ENCODE data around the gene MAP3K13.
A peak's percentile ranks its signal among the peaks of the same experiment; 100 is the strongest.

MAP3K13 gene

DNA sequence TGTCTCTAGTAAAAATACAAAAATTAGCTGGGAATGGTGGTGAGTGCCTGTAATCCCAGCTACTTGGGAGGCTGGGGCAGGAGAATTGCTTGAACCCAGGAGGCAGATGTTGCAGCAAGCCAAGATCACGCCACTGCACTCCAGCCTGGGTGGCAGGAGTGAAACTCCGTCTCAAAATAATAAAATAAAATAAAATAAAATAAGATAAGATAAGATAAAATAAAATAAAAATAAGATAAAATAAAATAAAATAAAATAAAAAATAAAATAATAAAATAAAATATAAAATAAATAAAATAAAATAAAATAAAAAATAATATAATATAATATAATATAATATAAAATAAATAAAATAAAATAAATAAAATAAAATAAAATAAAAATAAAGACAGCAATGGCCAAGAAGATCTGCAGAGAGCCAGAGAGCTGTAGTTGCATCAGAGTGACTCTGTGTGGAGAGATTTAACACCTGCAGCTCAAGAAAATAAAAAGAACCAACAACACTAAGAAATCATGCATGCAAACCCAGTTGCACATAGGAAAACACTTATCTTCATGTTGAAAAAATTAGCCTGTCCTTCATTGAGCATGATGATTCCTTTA, 163.5 kb downstream of the MAP3K13 start:
- no peak for DNase-seq
- H3K9me3 ChIP-seq (ENCODE audit: insufficient read depth, low read depth, low read length) = no peaks in the 10 kb centered on the region
- H3K18ac ChIP-seq (ENCODE audit: low read length) = no peak overlapping the region
- H2BK120ac ChIP-seq (ENCODE audit: insufficient read depth, low read length, poor library complexity) = no peak overlapping the region
- H4K91ac ChIP-seq (ENCODE audit: low read depth, low read length) = no peak overlapping the region
- WGBS (ENCODE audit: extremely low coverage, insufficient coverage, insufficient read length) = no CpG with 5 or more reads among the region's 2 CpGs
- H3K4me3 ChIP-seq (ENCODE audit: low read depth, low read length) = no peak overlapping the region
- H3K4ac ChIP-seq (ENCODE audit: low read depth, low read length) = no peak overlapping the region
- H3K79me2 ChIP-seq (ENCODE audit: control insufficient read depth, insufficient read depth, low read length, poor library complexity) = no peaks in the 10 kb centered on the region
- H3K4me1 ChIP-seq (ENCODE audit: control insufficient read depth in 1 of 2, insufficient read depth in 2 of 2, low read length in 2 of 2) = peaks cover 0 to 3% of the 10 kb centered on the region in 2 experiments
- H3K23ac ChIP-seq (ENCODE audit: low read length) = no peak overlapping the region
- H2BK12ac ChIP-seq (ENCODE audit: low read length) = no peak overlapping the region
- H2BK5ac ChIP-seq (ENCODE audit: low read depth, low read length, poor library complexity) = no peak overlapping the region
- H3K9ac ChIP-seq (ENCODE audit: low read length) = no peak overlapping the region
- H3K4me2 ChIP-seq (ENCODE audit: low read length) = no peak overlapping the region
- H3K27ac ChIP-seq (ENCODE audit: low read depth, low read length) = no peak overlapping the region
- no peaks in the 10 kb centered on the region for H3K27me3 ChIP-seq (ENCODE audit: insufficient read depth, low read length)
- no peak overlapping the region for H2AK5ac ChIP-seq (ENCODE audit: low read length)
- no peaks in the 10 kb centered on the region for H3K36me3 ChIP-seq (ENCODE audit: control insufficient read depth in 1 of 2, insufficient read depth in 2 of 2, low read length in 2 of 2)
- H4K8ac ChIP-seq (ENCODE audit: low read depth, low read length) = no peak overlapping the region
- no peak overlapping the region for H4K12ac ChIP-seq (ENCODE audit: low read depth, low read length)
- no peak overlapping the region for H3K14ac ChIP-seq (ENCODE audit: low read length)
- no peak overlapping the region for H2AFZ ChIP-seq (ENCODE audit: insufficient read depth, low read length, poor library complexity)
- no peaks in the 10 kb centered on the region for H3K79me1 ChIP-seq (ENCODE audit: low read length)

DNA sequence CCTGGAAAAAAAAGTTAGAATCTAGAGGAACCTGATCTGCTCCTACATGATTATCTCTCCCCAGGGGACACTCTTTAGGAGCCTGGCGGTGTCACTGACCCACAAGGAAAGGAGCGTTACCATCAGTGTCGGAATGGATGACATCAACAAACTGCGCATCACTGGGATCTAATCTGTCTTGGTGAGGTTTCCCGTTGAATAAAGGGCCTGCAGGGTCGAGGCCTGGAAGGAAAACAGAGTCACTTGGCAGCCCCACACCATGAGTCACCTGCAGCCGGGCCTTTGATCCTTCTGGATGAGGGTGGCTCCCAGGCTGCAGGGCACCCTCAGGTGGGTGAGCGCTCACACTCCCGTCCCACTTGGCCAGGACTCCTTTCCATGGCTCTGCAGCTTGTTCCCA, 164.4 kb downstream of the MAP3K13 start:
- Histone ChIP-seq H3K79me2 (ENCODE audit: control insufficient read depth, insufficient read depth, low read length, poor library complexity) (no peaks in the 10 kb centered on the region), H4K8ac (ENCODE audit: low read depth, low read length) (no peak overlapping the region), H3K14ac (ENCODE audit: low read length) (no peak overlapping the region), H3K9ac (ENCODE audit: low read length) (no peak overlapping the region), H3K23ac (ENCODE audit: low read length) (no peak overlapping the region), H4K12ac (ENCODE audit: low read depth, low read length) (no peak overlapping the region), H3K36me3 (ENCODE audit: control insufficient read depth in 1 of 2, insufficient read depth in 2 of 2, low read length in 2 of 2) (no peaks in the 10 kb centered on the region), H2BK120ac (ENCODE audit: insufficient read depth, low read length, poor library complexity) (no peak overlapping the region), H3K4me1 (ENCODE audit: control insufficient read depth in 1 of 2, insufficient read depth in 2 of 2, low read length in 2 of 2) (peaks cover 0 to 3% of the 10 kb centered on the region in 2 experiments), H3K27me3 (ENCODE audit: insufficient read depth, low read length) (no peaks in the 10 kb centered on the region), H2AFZ (ENCODE audit: insufficient read depth, low read length, poor library complexity) (no peak overlapping the region), H3K4me2 (ENCODE audit: low read length) (no peak overlapping the region), H3K4ac (ENCODE audit: low read depth, low read length) (no peak overlapping the region), H3K79me1 (ENCODE audit: low read length) (no peaks in the 10 kb centered on the region), H3K9me3 (ENCODE audit: insufficient read depth, low read depth, low read length) (no peaks in the 10 kb centered on the region), H4K91ac (ENCODE audit: low read depth, low read length) (no peak overlapping the region), H3K4me3 (ENCODE audit: low read depth, low read length) (no peak overlapping the region), H2AK5ac (ENCODE audit: low read length) (no peak overlapping the region), H3K18ac (ENCODE audit: low read length) (no peak overlapping the region), H2BK5ac (ENCODE audit: low read depth, low read length, poor library complexity) (no peak overlapping the region), H3K27ac (ENCODE audit: low read depth, low read length) (no peak overlapping the region), H2BK12ac (ENCODE audit: low read length) (no peak overlapping the region)
- peak; percentile 86 to 91 for DNase-seq
- WGBS (ENCODE audit: extremely low coverage, insufficient coverage, insufficient read length) = no CpG with 5 or more reads among the region's 9 CpGs

GRCh38 chr3:185528532-185528931, 165.6 kb downstream of the MAP3K13 start:
- Histone ChIP-seq H3K18ac (ENCODE audit: low read length) (no peak overlapping the region), H3K27me3 (ENCODE audit: insufficient read depth, low read length) (no peaks in the 10 kb centered on the region), H2AFZ (ENCODE audit: insufficient read depth, low read length, poor library complexity) (no peak overlapping the region), H2AK5ac (ENCODE audit: low read length) (no peak overlapping the region), H3K4me2 (ENCODE audit: low read length) (no peak overlapping the region), H3K14ac (ENCODE audit: low read length) (no peak overlapping the region), H3K23ac (ENCODE audit: low read length) (no peak overlapping the region), H3K27ac (ENCODE audit: low read depth, low read length) (no peak overlapping the region), H2BK120ac (ENCODE audit: insufficient read depth, low read length, poor library complexity) (no peak overlapping the region), H4K8ac (ENCODE audit: low read depth, low read length) (no peak overlapping the region), H3K9ac (ENCODE audit: low read length) (no peak overlapping the region), H4K12ac (ENCODE audit: low read depth, low read length) (no peak overlapping the region), H2BK12ac (ENCODE audit: low read length) (no peak overlapping the region), H3K79me1 (ENCODE audit: low read length) (no peaks in the 10 kb centered on the region), H2BK5ac (ENCODE audit: low read depth, low read length, poor library complexity) (no peak overlapping the region), H3K4ac (ENCODE audit: low read depth, low read length) (no peak overlapping the region), H3K79me2 (ENCODE audit: control insufficient read depth, insufficient read depth, low read length, poor library complexity) (no peaks in the 10 kb centered on the region), H4K91ac (ENCODE audit: low read depth, low read length) (no peak overlapping the region), H3K36me3 (ENCODE audit: control insufficient read depth in 1 of 2, insufficient read depth in 2 of 2, low read length in 2 of 2) (no peaks in the 10 kb centered on the region), H3K4me1 (ENCODE audit: control insufficient read depth in 1 of 2, insufficient read depth in 2 of 2, low read length in 2 of 2) (peaks cover 0 to 3% of the 10 kb centered on the region in 2 experiments), H3K4me3 (ENCODE audit: low read depth, low read length) (no peak overlapping the region), H3K9me3 (ENCODE audit: insufficient read depth, low read depth, low read length) (no peaks in the 10 kb centered on the region)
- no CpG with 5 or more reads among the region's 6 CpGs for WGBS (ENCODE audit: extremely low coverage, insufficient coverage, insufficient read length)
- no peak for DNase-seq

DNA sequence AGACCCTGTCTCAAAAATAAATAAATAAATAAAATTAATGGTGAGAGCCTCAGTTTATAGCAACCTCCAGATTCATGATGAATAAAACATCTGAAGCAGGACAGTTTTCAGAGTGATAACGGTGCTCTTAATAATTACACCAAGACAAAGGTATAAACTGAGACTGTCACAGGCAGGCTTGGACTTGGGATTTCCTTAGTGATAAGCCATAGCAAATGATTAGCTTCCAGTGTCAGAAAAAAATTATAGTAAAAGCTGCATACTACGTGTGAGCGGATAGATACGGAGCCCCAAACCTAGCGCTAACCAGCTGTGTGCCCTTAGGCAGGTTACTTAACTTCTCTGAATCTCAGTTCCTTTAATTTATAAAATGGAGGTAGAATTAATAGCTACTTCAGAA, 167.9 kb downstream of the MAP3K13 start:
- Histone ChIP-seq H3K4me2 (ENCODE audit: low read length) (no peak overlapping the region), H3K14ac (ENCODE audit: low read length) (no peak overlapping the region), H2BK12ac (ENCODE audit: low read length) (no peak overlapping the region), H3K4me3 (ENCODE audit: low read depth, low read length) (no peak overlapping the region), H4K8ac (ENCODE audit: low read depth, low read length) (no peak overlapping the region), H3K9ac (ENCODE audit: low read length) (no peak overlapping the region), H2AFZ (ENCODE audit: insufficient read depth, low read length, poor library complexity) (no peak overlapping the region), H3K36me3 (ENCODE audit: control insufficient read depth in 1 of 2, insufficient read depth in 2 of 2, low read length in 2 of 2) (no peaks in the 10 kb centered on the region), H2AK5ac (ENCODE audit: low read length) (no peak overlapping the region), H4K12ac (ENCODE audit: low read depth, low read length) (no peak overlapping the region), H3K9me3 (ENCODE audit: insufficient read depth, low read depth, low read length) (no peaks in the 10 kb centered on the region), H3K18ac (ENCODE audit: low read length) (no peak overlapping the region), H3K4me1 (ENCODE audit: control insufficient read depth in 1 of 2, insufficient read depth in 2 of 2, low read length in 2 of 2) (peaks cover 0 to 3% of the 10 kb centered on the region in 2 experiments), H3K79me2 (ENCODE audit: control insufficient read depth, insufficient read depth, low read length, poor library complexity) (no peaks in the 10 kb centered on the region), H3K4ac (ENCODE audit: low read depth, low read length) (no peak overlapping the region), H3K23ac (ENCODE audit: low read length) (no peak overlapping the region), H2BK120ac (ENCODE audit: insufficient read depth, low read length, poor library complexity) (no peak overlapping the region), H3K27me3 (ENCODE audit: insufficient read depth, low read length) (no peaks in the 10 kb centered on the region), H4K91ac (ENCODE audit: low read depth, low read length) (no peak overlapping the region), H3K79me1 (ENCODE audit: low read length) (no peaks in the 10 kb centered on the region), H2BK5ac (ENCODE audit: low read depth, low read length, poor library complexity) (no peak overlapping the region), H3K27ac (ENCODE audit: low read depth, low read length) (no peak overlapping the region)
- DNase-seq = no peak
- no CpG with 5 or more reads among the region's 5 CpGs for WGBS (ENCODE audit: extremely low coverage, insufficient coverage, insufficient read length)

Data from trophoblast cell (in vitro differentiated cells and primary cell).